HFFc6 (cell line): ENCODE measurements around the gene MIEN1. TPM values are rescaled to one million over a fixed set of nuclear protein-coding genes. Genes with fewer than 3 reads are reported as not detected.
"Not testable (repeated sequence)": the region's sequence is repeated elsewhere in the genome, so short reads cannot be mapped to it uniquely, and the experiment has no call there.

ENCODE experiments used
- DNase-seq: peaks from one replicate; pipeline ENCODE4 v3.0.0-alpha.2; 2018
- H3K27ac Mint-ChIP-seq: 2 replicates; pipeline ENCODE4 v1.8.0; 2020; ENCODE audit warnings: mild to moderate bottlenecking, mixed read lengths
- H3K27me3 Mint-ChIP-seq: 2 replicates; pipeline ENCODE4 v1.8.0; 2021; ENCODE audit warnings: mild to moderate bottlenecking, moderate library complexity, mixed read lengths; ENCODE audit not compliant: insufficient read depth
- H3K36me3 Mint-ChIP-seq: 2 replicates; pipeline ENCODE4 v1.8.0; 2021; ENCODE audit warnings: low read depth, mixed read lengths
- H3K4me1 Mint-ChIP-seq: 2 replicates; pipeline ENCODE4 v1.8.0; 2020; ENCODE audit warnings: low read depth, mixed read lengths
- H3K4me3 Mint-ChIP-seq: 2 replicates; pipeline ENCODE4 v1.8.0; 2020; ENCODE audit warnings: mild to moderate bottlenecking, moderate library complexity, mixed read lengths
- H3K9me3 Mint-ChIP-seq: 2 replicates; pipeline ENCODE4 v1.8.0; 2020; ENCODE audit warnings: mild to moderate bottlenecking, mixed read lengths
- total RNA-seq, 6 experiments: library from RNA; stranded (reverse); fragmentation: NEBNext Ultra II Directional; extraction: Animal tissue kit (Norgen Biotek cat#: 25700); gene quantifications; 2 replicates in 1 of 6; 3 replicates in 5 of 6; pipeline ENCODE4 v1.2.3, GENCODE V29; 2021
- TF ChIP-seq, protein P1 (sequence below): fragments of 200-600 bp; sonication (generic); IDR thresholded peaks from 2 replicates; pipeline ENCODE4 v1.5.0; 2021; ENCODE audit warnings: antibody characterized with exemption, mild to moderate bottlenecking

MIEN1 gene
- total RNA-seq, 6 experiments from 2014 or later: 56.9 to 70.3 (median 66.0) TPM

DNA sequence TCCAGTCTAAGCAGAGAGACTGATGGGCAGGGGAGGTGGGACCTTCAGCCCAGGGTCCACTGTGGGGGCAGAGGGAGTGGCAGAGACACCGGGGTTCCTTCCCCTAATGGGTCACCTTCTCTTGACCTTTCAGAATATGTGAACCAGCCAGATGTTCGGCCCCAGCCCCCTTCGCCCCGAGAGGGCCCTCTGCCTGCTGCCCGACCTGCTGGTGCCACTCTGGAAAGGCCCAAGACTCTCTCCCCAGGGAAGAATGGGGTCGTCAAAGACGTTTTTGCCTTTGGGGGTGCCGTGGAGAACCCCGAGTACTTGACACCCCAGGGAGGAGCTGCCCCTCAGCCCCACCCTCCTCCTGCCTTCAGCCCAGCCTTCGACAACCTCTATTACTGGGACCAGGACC lies 2.8 kb downstream of the MIEN1 start:
- Mint-ChIP-seq H3K9me3 (no peaks in the 10 kb centered on the region), H3K4me3 (no peak overlapping the region), H3K27ac (no peak overlapping the region), H3K27me3 (peaks cover 6% of the 10 kb centered on the region), H3K36me3 (peaks cover 25% of the 10 kb centered on the region; the same call in 1 of the 2 replicates), H3K4me1 (peaks cover 9% of the 10 kb centered on the region)
- no peak for DNase-seq
- TF ChIP-seq, protein P1, sequence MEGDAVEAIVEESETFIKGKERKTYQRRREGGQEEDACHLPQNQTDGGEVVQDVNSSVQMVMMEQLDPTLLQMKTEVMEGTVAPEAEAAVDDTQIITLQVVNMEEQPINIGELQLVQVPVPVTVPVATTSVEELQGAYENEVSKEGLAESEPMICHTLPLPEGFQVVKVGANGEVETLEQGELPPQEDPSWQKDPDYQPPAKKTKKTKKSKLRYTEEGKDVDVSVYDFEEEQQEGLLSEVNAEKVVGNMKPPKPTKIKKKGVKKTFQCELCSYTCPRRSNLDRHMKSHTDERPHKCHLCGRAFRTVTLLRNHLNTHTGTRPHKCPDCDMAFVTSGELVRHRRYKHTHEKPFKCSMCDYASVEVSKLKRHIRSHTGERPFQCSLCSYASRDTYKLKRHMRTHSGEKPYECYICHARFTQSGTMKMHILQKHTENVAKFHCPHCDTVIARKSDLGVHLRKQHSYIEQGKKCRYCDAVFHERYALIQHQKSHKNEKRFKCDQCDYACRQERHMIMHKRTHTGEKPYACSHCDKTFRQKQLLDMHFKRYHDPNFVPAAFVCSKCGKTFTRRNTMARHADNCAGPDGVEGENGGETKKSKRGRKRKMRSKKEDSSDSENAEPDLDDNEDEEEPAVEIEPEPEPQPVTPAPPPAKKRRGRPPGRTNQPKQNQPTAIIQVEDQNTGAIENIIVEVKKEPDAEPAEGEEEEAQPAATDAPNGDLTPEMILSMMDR: no peak

DNA sequence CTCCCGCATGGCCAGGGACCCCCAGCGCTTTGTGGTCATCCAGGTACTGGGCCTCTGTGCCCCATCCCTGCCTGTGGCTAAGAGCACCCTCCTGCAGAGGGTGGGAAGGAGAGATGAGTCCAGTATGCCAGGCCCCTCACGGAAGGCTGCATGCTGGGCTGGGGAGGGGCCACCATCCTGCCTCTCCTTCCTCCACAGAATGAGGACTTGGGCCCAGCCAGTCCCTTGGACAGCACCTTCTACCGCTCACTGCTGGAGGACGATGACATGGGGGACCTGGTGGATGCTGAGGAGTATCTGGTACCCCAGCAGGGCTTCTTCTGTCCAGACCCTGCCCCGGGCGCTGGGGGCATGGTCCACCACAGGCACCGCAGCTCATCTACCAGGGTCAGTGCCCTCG lies 3.7 kb downstream of the MIEN1 start:
- peaks cover 25% of the 10 kb centered on the region; the same call in 1 of the 2 replicates for H3K36me3 Mint-ChIP-seq
- no peak for DNase-seq
- no peak overlapping the region for H3K4me3 Mint-ChIP-seq
- TF ChIP-seq, protein P1: no peak
- H3K9me3 Mint-ChIP-seq: no peaks in the 10 kb centered on the region
- peaks cover 3% of the 10 kb centered on the region for H3K27me3 Mint-ChIP-seq
- H3K27ac Mint-ChIP-seq: no peak overlapping the region
- H3K4me1 Mint-ChIP-seq: peaks cover 9% of the 10 kb centered on the region

DNA sequence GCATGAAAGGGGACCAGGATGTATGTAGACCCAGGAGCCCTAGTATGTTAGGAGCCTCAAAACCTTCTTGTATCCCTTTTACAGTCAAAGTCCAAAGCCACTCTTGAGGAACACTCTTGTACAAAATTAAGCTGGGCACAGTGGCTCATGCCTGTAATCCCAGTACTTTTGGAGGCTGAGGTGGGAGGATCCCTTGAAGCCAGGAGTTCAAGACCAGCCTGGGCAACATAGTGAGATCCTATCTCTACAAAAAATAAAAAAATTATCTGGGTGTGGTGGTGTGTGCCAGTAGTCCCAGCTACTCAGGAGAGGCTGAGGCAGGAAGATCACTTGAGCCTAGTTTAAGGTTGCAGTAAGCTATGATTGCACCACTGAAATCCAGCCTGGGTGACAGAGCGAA lies 4.4 kb downstream of the MIEN1 start:
- H3K9me3 Mint-ChIP-seq, H3K4me3 Mint-ChIP-seq, DNase-seq, H3K27me3 Mint-ChIP-seq, H3K27ac Mint-ChIP-seq, H3K4me1 Mint-ChIP-seq: not testable (repeated sequence)
- H3K36me3 Mint-ChIP-seq: peaks cover 25% of the 10 kb centered on the region; the same call in 1 of the 2 replicates

DNA sequence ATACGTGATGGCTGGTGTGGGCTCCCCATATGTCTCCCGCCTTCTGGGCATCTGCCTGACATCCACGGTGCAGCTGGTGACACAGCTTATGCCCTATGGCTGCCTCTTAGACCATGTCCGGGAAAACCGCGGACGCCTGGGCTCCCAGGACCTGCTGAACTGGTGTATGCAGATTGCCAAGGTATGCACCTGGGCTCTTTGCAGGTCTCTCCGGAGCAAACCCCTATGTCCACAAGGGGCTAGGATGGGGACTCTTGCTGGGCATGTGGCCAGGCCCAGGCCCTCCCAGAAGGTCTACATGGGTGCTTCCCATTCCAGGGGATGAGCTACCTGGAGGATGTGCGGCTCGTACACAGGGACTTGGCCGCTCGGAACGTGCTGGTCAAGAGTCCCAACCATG lies 5.6 kb downstream of the MIEN1 start:
- peaks cover 5% of the 10 kb centered on the region for H3K27me3 Mint-ChIP-seq
- H3K4me3 Mint-ChIP-seq: no peak overlapping the region
- peaks cover 6% of the 10 kb centered on the region for H3K4me1 Mint-ChIP-seq
- TF ChIP-seq, protein P1: no peak
- DNase-seq: no peak
- no peaks in the 10 kb centered on the region for H3K9me3 Mint-ChIP-seq
- no peak overlapping the region for H3K27ac Mint-ChIP-seq
- peaks cover 25% of the 10 kb centered on the region; the same call in 1 of the 2 replicates for H3K36me3 Mint-ChIP-seq

DNA sequence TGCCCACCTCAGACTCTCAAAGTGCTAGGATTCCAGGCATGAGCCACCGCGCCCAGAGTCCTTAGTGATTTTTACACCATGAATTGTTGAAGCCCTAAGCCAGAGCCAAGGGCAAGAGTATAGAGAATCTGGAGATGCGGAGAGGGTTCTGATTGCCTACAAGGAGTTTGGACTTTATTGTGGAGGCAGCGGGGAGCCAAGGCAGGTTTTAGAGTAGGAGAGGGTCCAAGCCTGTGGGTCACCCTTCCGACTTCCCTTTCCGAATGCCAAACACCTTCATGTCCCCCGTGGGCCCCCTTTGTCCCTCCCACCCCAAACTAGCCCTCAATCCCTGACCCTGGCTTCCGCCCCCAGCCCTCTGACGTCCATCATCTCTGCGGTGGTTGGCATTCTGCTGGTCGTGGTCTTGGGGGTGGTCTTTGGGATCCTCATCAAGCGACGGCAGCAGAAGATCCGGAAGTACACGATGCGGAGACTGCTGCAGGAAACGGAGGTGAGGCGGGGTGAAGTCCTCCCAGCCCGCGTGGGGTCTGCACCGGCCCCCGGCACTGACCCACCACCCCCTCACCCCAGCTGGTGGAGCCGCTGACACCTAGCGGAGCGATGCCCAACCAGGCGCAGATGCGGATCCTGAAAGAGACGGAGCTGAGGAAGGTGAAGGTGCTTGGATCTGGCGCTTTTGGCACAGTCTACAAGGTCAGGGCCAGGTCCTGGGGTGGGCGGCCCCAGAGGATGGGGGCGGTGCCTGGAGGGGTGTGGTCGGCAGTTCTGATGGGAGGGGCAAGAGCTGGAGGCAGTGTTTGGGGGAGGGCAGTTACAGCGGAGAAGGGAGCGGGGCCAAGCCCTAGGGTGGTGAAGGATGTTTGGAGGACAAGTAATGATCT lies 7.1 kb downstream of the MIEN1 start:
- no peaks in the 10 kb centered on the region for H3K9me3 Mint-ChIP-seq

DNA sequence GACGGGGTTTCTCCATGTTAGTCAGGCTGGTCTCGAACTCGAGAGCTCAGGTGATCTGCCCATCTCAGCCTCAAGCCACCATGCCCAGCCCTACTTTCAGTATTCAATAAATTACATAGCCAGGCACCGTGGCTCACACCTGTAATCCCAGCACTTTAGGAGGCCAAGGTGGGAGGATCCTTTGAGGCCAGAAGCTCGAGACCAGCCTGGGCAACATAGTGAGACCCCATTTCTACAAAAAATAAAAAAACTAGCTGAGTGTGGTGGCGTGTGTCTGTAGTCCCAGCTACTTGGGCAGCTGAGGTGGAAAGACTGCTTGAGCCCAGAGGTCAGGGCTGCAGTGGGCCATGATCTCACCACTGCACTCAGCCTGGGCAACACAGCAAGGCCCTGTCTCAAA lies 8.2 kb downstream of the MIEN1 start:
- H3K4me1 Mint-ChIP-seq: no peaks in the 10 kb centered on the region
- H3K27me3 Mint-ChIP-seq: peaks cover 4% of the 10 kb centered on the region
- H3K4me3 Mint-ChIP-seq: no peak overlapping the region
- H3K9me3 Mint-ChIP-seq: no peaks in the 10 kb centered on the region
- H3K27ac Mint-ChIP-seq: no peak overlapping the region
- DNase-seq: no peak
- TF ChIP-seq, protein P1: no peak
- peaks cover 19% of the 10 kb centered on the region; the same call in 1 of the 2 replicates for H3K36me3 Mint-ChIP-seq

More for the DNA sequence above, 7.1 kb downstream of the MIEN1 start:
- Mint-ChIP-seq H3K27ac (no peak overlapping the region), H3K4me3 (no peak overlapping the region), H3K27me3 (peaks cover 7% of the 10 kb centered on the region), H3K36me3 (peaks cover 21% of the 10 kb centered on the region; the same call in 1 of the 2 replicates), H3K4me1 (no peaks in the 10 kb centered on the region)
- TF ChIP-seq, protein P1: no peak
- no peak for DNase-seq
